ENCODE results near the gene METAP1D. TPM values are rescaled to one million over a fixed set of nuclear protein-coding genes. Genes with fewer than 3 reads are reported as not detected.
"Not testable (repeated sequence)": the region's sequence is repeated elsewhere in the genome, so short reads cannot be mapped to it uniquely, and the experiment has no call there.

Gene METAP1D
- total RNA-seq, 1 donor from 2014 or later, result 10.4 TPM

DNA sequence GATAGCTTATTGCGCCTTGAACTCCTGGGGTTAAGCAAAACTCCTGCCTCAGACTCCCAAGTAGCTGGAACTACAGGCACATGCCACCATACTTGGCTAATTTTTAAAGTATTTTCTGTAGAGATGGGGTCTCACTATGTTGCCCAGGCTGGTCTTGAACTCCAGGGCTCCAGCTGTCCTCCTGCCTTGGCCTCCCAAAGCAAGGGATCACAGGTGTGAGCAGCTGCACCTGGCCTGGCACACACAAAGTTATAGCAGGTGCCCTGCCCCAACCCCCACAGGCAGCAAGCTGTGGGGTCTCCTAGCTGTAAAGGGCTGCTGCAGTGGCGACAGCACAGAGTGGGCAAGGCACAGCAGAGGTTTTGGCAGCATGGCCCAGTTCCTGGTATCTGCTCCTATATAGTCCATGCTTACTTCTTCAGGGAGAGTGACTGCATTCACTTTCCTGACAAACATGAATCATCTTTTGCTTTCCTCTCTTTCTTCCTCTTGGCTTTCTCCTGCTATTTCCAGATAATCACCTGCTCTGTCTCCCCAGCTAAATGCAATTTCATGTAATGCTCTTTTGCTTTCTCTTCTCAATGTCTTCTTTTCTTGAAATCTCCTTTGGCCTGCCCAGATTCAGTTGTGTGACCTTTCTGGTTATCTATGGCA, 27.3 kb upstream of the METAP1D start:
- H3K27me3 Mint-ChIP-seq, result no peaks in the 10 kb centered on the region
- H3K4me3 Mint-ChIP-seq, result no peak overlapping the region
- no peaks in the 10 kb centered on the region for H3K9me3 Mint-ChIP-seq
- H3K36me3 Mint-ChIP-seq, result peaks cover 39% of the 10 kb centered on the region
- no peak overlapping the region for H3K27ac Mint-ChIP-seq
- H3K4me1 Mint-ChIP-seq (ENCODE audit: unreplicated experiment), result no peaks in the 10 kb centered on the region
- no peak for DNase-seq (ENCODE audit: extremely low spot score, unreplicated experiment)
- TF ChIP-seq, protein P1, sequence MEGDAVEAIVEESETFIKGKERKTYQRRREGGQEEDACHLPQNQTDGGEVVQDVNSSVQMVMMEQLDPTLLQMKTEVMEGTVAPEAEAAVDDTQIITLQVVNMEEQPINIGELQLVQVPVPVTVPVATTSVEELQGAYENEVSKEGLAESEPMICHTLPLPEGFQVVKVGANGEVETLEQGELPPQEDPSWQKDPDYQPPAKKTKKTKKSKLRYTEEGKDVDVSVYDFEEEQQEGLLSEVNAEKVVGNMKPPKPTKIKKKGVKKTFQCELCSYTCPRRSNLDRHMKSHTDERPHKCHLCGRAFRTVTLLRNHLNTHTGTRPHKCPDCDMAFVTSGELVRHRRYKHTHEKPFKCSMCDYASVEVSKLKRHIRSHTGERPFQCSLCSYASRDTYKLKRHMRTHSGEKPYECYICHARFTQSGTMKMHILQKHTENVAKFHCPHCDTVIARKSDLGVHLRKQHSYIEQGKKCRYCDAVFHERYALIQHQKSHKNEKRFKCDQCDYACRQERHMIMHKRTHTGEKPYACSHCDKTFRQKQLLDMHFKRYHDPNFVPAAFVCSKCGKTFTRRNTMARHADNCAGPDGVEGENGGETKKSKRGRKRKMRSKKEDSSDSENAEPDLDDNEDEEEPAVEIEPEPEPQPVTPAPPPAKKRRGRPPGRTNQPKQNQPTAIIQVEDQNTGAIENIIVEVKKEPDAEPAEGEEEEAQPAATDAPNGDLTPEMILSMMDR (conservative IDR thresholded peaks at IDR 0.05), result no peak

DNA sequence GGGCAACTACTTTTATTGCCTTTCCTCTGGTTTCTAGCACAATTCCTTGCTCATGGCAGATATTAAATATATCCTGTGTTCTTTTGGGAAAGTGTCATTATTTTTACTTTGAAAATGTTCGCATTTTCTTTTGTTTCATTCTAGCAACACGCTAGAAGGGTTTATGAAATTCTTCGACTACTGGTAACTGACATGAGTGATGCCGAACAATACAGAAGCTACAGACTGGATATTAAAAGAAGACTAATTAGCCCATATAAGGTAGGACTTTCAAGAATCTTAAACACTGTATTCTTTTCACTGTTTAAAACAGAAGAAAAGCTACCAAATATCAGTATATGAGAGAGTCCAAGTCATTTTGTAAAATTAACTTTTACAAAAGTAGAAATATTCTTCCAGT, 20.6 kb upstream of the METAP1D start:
- H3K27me3 Mint-ChIP-seq, result no peaks in the 10 kb centered on the region
- H3K9me3 Mint-ChIP-seq, result no peaks in the 10 kb centered on the region
- no peak overlapping the region for H3K4me3 Mint-ChIP-seq
- H3K36me3 Mint-ChIP-seq, result peaks cover 48% of the 10 kb centered on the region
- no peak for DNase-seq (ENCODE audit: extremely low spot score, unreplicated experiment)
- H3K4me1 Mint-ChIP-seq (ENCODE audit: unreplicated experiment), result no peaks in the 10 kb centered on the region
- H3K27ac Mint-ChIP-seq, result no peak overlapping the region
- TF ChIP-seq, protein P1 (conservative IDR thresholded peaks at IDR 0.05), result no peak

DNA sequence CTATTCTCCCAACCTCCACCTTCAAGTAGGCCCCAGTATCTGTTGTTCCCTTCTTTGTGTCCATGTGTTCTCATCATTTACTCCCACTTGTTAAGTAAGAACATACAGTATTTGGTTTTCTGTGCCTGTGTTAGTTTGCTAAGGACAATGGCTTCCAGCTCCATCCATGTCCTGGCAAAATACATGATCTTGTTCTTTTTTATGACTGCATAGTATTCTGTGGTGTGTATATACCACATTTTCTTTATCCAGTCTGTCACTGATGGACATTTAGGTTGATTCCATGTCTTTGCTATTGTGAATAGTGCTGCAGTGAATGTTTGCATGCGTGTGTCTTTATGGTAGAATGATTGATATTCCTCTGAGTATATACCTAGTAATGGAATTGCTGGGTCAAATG, 15.8 kb upstream of the METAP1D start:
- not testable (repeated sequence) for H3K9me3 Mint-ChIP-seq; H3K4me3 Mint-ChIP-seq; H3K27ac Mint-ChIP-seq; DNase-seq (ENCODE audit: extremely low spot score, unreplicated experiment); H3K4me1 Mint-ChIP-seq (ENCODE audit: unreplicated experiment); H3K27me3 Mint-ChIP-seq
- H3K36me3 Mint-ChIP-seq, result peaks cover 14% of the 10 kb centered on the region

DNA sequence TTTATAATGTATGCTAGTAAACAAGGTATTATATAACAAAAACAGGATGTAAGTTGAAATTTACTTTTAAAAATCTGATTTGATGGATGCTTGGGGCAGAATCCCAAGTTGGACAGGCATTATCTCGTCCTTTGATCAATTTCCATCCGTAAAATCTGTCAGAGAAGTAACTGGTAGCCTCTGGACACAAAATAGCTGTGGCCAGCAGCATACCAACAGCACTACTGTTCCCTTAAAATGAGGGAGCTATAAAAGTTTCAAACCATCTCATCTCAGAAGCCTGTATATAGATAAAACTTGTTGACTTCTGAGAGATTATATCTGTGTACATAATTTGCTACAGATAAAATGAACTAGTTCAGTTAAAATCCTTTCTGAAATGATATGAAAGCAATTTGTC, 14.7 kb upstream of the METAP1D start:
- Mint-ChIP-seq H3K36me3 (peaks cover 10% of the 10 kb centered on the region), H3K27ac (no peak overlapping the region), H3K4me3 (no peak overlapping the region), H3K27me3 (no peaks in the 10 kb centered on the region), H3K4me1 (ENCODE audit: unreplicated experiment) (no peaks in the 10 kb centered on the region), H3K9me3 (no peaks in the 10 kb centered on the region)
- no peak for DNase-seq (ENCODE audit: extremely low spot score, unreplicated experiment)
- TF ChIP-seq, protein P1 (conservative IDR thresholded peaks at IDR 0.05), result no peak

DNA sequence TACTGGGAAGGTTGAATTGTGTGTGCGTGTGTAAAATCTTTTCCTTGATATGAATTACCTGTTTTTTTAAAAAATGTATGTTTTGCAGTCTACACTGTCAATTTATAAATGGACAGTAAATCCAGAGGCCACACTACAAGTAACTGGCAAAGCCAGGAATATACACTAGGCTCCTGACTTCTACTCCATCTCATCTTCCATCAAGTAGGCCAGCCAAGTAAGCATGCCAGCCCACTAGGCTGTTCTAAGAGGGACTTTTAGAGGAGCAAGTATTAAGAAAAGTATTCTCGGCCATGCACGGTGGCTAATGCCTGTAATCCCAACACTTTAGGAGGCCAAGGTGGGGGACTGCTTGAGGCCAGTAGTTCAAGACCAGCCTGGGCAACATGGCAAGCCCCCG, 13.0 kb upstream of the METAP1D start:
- H3K4me3 Mint-ChIP-seq, result no peak overlapping the region
- no peaks in the 10 kb centered on the region for H3K27me3 Mint-ChIP-seq
- H3K4me1 Mint-ChIP-seq (ENCODE audit: unreplicated experiment), result no peaks in the 10 kb centered on the region
- no peak overlapping the region for H3K27ac Mint-ChIP-seq
- H3K36me3 Mint-ChIP-seq, result peaks cover 10% of the 10 kb centered on the region
- TF ChIP-seq, protein P1 (conservative IDR thresholded peaks at IDR 0.05), result no peak
- no peaks in the 10 kb centered on the region for H3K9me3 Mint-ChIP-seq
- DNase-seq (ENCODE audit: extremely low spot score, unreplicated experiment), result no peak

DNA sequence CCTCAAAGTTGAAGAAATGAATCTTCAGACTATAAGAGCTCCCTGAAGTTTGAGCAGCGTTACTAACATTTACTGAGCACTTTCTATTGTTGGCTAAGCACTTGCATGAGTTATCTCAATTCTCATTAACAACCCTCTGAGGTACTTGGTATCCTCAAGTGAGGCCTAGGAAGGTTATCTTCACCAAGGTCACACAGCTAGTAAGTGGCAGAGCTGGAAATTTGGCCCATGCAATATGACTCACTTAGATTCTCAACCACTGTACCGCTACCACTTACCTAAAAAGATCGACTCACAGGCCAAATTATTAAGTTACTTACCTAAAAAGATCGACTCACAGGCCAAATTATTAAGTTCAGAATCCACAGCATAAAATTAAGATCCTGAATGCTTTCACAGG, 8.7 kb upstream of the METAP1D start:
- no peak for DNase-seq (ENCODE audit: extremely low spot score, unreplicated experiment)
- no peaks in the 10 kb centered on the region for H3K36me3 Mint-ChIP-seq
- no peaks in the 10 kb centered on the region for H3K9me3 Mint-ChIP-seq
- H3K4me3 Mint-ChIP-seq, result no peak overlapping the region
- TF ChIP-seq, protein P1 (conservative IDR thresholded peaks at IDR 0.05), result no peak
- peaks cover 16% of the 10 kb centered on the region for H3K27me3 Mint-ChIP-seq
- no peaks in the 10 kb centered on the region for H3K4me1 Mint-ChIP-seq (ENCODE audit: unreplicated experiment)
- H3K27ac Mint-ChIP-seq, result no peak overlapping the region
